ENCODE measurements around the gene UTP11.
"Not testable (repeated sequence)": the region's sequence is repeated elsewhere in the genome, so short reads cannot be mapped to it uniquely, and the experiment has no call there.

The UTP11 gene

GRCh38 chr1:38028105-38028591, 15.6 kb downstream of the UTP11 start:
- peak; percentile 65 for DNase-seq

GRCh38 chr1:38028671-38029070, 16.1 kb downstream of the UTP11 start:
- no peak for DNase-seq

- DNase-seq: no peak
These were observed 16.6 kb downstream of the UTP11 start for GRCh38 chr1:38029081-38029681.

GRCh38 chr1:38029685-38030511, 17.4 kb downstream of the UTP11 start:
- DNase-seq: peak; percentile 65

GRCh38 chr1:38030596-38031512, 18.3 kb downstream of the UTP11 start:
- no peak for DNase-seq

GRCh38 chr1:38031513-38031866, 19.0 kb downstream of the UTP11 start:
- no peak for DNase-seq

- DNase-seq: not testable (repeated sequence)
These were observed 20.5 kb downstream of the UTP11 start for GRCh38 chr1:38032992-38033391.

- DNase-seq: no peak
These were observed 22.3 kb downstream of the UTP11 start for GRCh38 chr1:38034871-38035270.

GRCh38 chr1:38037221-38037939, 24.8 kb downstream of the UTP11 start:
- no peak for DNase-seq

- no peak for DNase-seq
These were observed 26.3 kb downstream of the UTP11 start for GRCh38 chr1:38038861-38039260.

GRCh38 chr1:38039331-38040088, 27.0 kb downstream of the UTP11 start:
- no peak for DNase-seq

- no peak for DNase-seq
These were observed 29.7 kb downstream of the UTP11 start for GRCh38 chr1:38041936-38042834.

- DNase-seq: no peak
These were observed 30.7 kb downstream of the UTP11 start for GRCh38 chr1:38043036-38043747.

GRCh38 chr1:38044221-38045215, 32.0 kb downstream of the UTP11 start:
- DNase-seq: no peak

GRCh38 chr1:38045401-38046332, 33.1 kb downstream of the UTP11 start:
- DNase-seq: no peak

- DNase-seq: no peak
These were observed 33.9 kb downstream of the UTP11 start, which contains the start of gene POU3F1 for GRCh38 chr1:38046333-38046883. TSS of gene POU3F1 (minus strand) at chr1:38046793. CDS start at chr1:38046743, 50 bp downstream.

Measured in activated CD4-positive, CD25-positive, alpha-beta regulatory T cell treated with anti-CD3 and anti-CD28 coated beads, Interleukin-2, amount 50 U/mL, for 72 hours (primary cell).